Heart left ventricle (tissue), 13 donors: ENCODE measurements around the gene CACNA1C.

Experiments used
- POLR2A ChIP-seq, 2 donors: fragments of 450-650 bp; IDR thresholded peaks; one replicate each; pipeline ENCODE4 v1.6.1; 2017; ENCODE audit warnings: antibody characterized with exemption in 2 of 2, mild to moderate bottlenecking in 2 of 2, moderate library complexity in 2 of 2
- TF ChIP-seq, protein P1 (sequence below), 12 donors: fragments of 200-600 bp; sonication (generic) in 4 of 12; IDR thresholded peaks; one replicate each; pipeline versions ENCODE4 v1.5.0 to v1.8.0; 2018 to 2022; ENCODE audit warnings: antibody characterized with exemption in 12 of 12, mild to moderate bottlenecking in 5 of 12
- donor health status: ischemic (EF 13 %, LVEDD 7.1; RV severe dilation, severe dysfunction).
- donor health status: DM: no; HTN: yes; CAD: no.
- donor health status: DM: no; HTN: no; CAD: no.
- donor health status: ischemic (EF 25% LVEDD 6.9; RV normal size, moderate dysfunction).
- donor health status: ischemic (EF 25% LVEDD 5.7; RV mildly dilated, moderate dysfunction).
- donor health status: ischemic (EF 35%, LVEDD 5.7; RV mildly dilated, moderate dysfunction).
- donor health status: nonischemic (EF 11% LVEDD 7.7; RV severe dilation, severe dysfunction).
- donor health status: DM: yes; HTN: yes; CAD: no.
- donor health status: PGD.
- donor health status: ischemic (EF 29% LVEDD 5.4; RV normal size, mild dysfunction).
- donor health status: nonischemic (EF 23%, LVEDD 6.1; RV moderate dilation, normal function).

DNA sequence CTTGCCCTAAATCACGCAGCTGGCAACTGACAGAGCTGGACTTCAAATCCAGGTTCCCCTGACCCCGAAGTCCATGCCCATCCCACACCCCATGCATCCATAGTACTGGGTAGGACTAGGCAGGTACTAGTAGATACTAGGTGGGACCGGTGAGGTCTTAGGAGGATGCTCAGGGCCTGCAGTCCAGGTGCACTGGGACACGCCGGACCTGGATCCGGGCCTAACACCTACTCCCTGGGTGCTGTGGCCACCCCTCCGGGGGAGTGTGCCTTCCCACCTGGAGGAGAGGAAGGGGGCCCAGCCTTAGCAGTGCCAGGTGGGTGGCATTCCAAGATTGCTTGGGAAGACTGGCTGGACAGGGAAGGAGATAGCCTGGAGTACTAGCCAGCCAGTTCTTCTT, 64.8 kb downstream of the CACNA1C start:
- TF ChIP-seq, protein P1, sequence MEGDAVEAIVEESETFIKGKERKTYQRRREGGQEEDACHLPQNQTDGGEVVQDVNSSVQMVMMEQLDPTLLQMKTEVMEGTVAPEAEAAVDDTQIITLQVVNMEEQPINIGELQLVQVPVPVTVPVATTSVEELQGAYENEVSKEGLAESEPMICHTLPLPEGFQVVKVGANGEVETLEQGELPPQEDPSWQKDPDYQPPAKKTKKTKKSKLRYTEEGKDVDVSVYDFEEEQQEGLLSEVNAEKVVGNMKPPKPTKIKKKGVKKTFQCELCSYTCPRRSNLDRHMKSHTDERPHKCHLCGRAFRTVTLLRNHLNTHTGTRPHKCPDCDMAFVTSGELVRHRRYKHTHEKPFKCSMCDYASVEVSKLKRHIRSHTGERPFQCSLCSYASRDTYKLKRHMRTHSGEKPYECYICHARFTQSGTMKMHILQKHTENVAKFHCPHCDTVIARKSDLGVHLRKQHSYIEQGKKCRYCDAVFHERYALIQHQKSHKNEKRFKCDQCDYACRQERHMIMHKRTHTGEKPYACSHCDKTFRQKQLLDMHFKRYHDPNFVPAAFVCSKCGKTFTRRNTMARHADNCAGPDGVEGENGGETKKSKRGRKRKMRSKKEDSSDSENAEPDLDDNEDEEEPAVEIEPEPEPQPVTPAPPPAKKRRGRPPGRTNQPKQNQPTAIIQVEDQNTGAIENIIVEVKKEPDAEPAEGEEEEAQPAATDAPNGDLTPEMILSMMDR (IDR thresholded peaks at IDR 0.05) = no peak
- no peak for TF ChIP-seq POLR2A (IDR thresholded peaks at IDR 0.05)
